K562 (cell line): ENCODE results near the gene SPAG16. TPM values are rescaled to one million over a fixed set of nuclear protein-coding genes. Genes with fewer than 3 reads are reported as not detected.

Source experiments
- ASH1L ChIP-seq: fragments of 450-650 bp; IDR thresholded peaks from 2 replicates; pipeline ENCODE4 v1.6.1; 2018; ENCODE audit warnings: borderline replicate concordance, mild to moderate bottlenecking, low read depth; ENCODE audit not compliant: partially characterized antibody
- CHD1 ChIP-seq: fragments of 200-600 bp; sonication (generic); IDR thresholded peaks from one replicate; pipeline ENCODE4 v1.6.1; 2012; ENCODE audit warnings: mild to moderate bottlenecking, moderate library complexity, low read length, inconsistent platforms
- HIVEP1 ChIP-seq: fragments of 250-450 bp; sonication (Bioruptor Pico); IDR thresholded peaks from 2 replicates; pipeline ENCODE4 v1.4.0; 2020; ENCODE audit warnings: mild to moderate bottlenecking
- HLTF ChIP-seq: fragments of 450-650 bp; IDR thresholded peaks from 2 replicates; pipeline ENCODE4 v1.6.1; 2016
- MYC ChIP-seq, 2 experiments: fragments of 250-450 bp in 1 of 2; sonication (Bioruptor Pico) in 1 of 2; IDR thresholded peaks; 2 replicates each; pipeline versions ENCODE4 v1.5.1 to v1.6.1; 2012 to 2021; ENCODE audit warnings: low read depth in 2 of 2, borderline replicate concordance in 1 of 2, improper control_type of control experiment in 1 of 2, low read length in 1 of 2, mild to moderate bottlenecking in 1 of 2, moderate library complexity in 1 of 2
- NCOA4 ChIP-seq: fragments of 450-650 bp; IDR thresholded peaks from 2 replicates; pipeline ENCODE4 v1.6.1; 2018; ENCODE audit warnings: mild to moderate bottlenecking; ENCODE audit not compliant: partially characterized antibody
- PBX2 ChIP-seq, 2 experiments: IDR thresholded peaks in 1 of 2; conservative IDR thresholded peaks in 1 of 2; 2 replicates each; pipeline ENCODE4 v1.6.1; 2016; ENCODE audit warnings: low read depth in 2 of 2, mild to moderate bottlenecking in 1 of 2, missing compliant biosample characterization in 1 of 2, missing genetic modification characterization in 1 of 2, moderate library complexity in 1 of 2
- REST ChIP-seq, 2 experiments: fragments of 450-650 bp; formaldehyde crosslinking in 1 of 2; IDR thresholded peaks; 2 replicates each; pipeline versions ENCODE4 v1.4.0 to v1.6.1; 2014 to 2020; ENCODE audit warnings: mild to moderate bottlenecking in 2 of 2, borderline replicate concordance in 1 of 2, low read depth in 1 of 2
- U2AF2 ChIP-seq: fragments of 200-400 bp; formaldehyde crosslinking; optimal IDR thresholded peaks from 2 replicates; pipeline ENCODE3; 2017; ENCODE audit warnings: low read depth, mild to moderate bottlenecking, low read length
- ZNF431 ChIP-seq: sonication (generic); formaldehyde crosslinking; IDR thresholded peaks from 2 replicates; pipeline ENCODE4 v1.8.0; 2022; ENCODE audit warnings: mild to moderate bottlenecking, missing genetic modification reagents
- polyA plus RNA-seq, 8 experiments: library from polyadenylated mRNA; depleted of rRNA in 4 of 8; stranded (reverse) in 5 of 8; unstranded in 3 of 8; fragments of >200 nt; fragmentation: Nextera tagmentation in 2 of 8; fragmentation: Illumina TruSeq in 1 of 8; extraction: Ambion mirVana in 2 of 8; extraction: Trizol in 1 of 8; gene quantifications; 2 replicates each; pipeline versions ENCODE4 v1.2.1 to v1.2.3, GENCODE V29; 2011 to 2014; ENCODE audit warnings: inconsistent platforms in 1 of 8, missing spikeins in 1 of 8
- total RNA-seq, 7 experiments: library from RNA; depleted of rRNA in 6 of 7; stranded (reverse); fragments of >200 nt in 6 of 7; fragmentation: Illumina TruSeq in 2 of 7; extraction: Trizol in 2 of 7; gene quantifications; 2 replicates each; pipeline versions ENCODE4 v1.2.1 to v1.2.3, GENCODE V29; 2011 to 2021; ENCODE audit warnings: low replicate concordance in 1 of 7

The SPAG16 gene
- total and polyA plus RNA-seq, 9 of the 15 experiments (the other 6 are each of a cell fraction or from before 2014, with no cell fraction given), result 0.98 to 5.9 (median 3.5) TPM

DNA sequence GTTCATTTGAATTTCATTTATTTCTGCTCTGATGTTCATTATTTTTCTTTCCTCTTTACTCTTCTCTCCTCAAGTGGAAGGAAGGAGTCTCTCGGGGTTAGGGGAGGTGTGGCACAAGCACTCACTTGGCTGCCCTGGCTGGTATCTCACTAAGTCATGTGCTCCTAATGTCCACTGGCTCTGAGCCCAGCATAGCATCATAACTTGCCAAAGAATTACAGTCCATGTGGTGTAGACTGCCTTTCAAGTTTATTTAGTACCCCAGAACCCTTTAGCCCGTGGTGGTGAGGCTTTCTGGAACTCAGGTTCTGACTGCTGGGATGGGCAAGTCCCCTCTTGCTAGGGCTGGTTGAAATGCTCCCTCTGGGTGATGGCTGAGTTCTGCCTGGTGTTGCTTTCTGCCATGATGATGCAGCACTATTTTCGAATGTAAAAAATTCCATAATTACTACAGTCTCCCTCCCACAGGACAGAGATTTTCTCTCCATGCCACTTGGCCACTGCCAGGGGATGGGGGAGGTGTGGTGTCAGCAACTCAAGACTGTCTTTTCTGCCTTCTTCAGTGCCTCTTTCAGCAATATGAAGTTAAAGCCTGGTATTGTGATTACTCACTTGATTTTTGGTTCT lies 22.2 kb downstream of the SPAG16 start (continued):
- no peak for TF ChIP-seq REST (IDR thresholded peaks at IDR 0.05; ENCODE audit: borderline replicate concordance)
- no peak for TF ChIP-seq REST (CRISPR knock-in tag; IDR thresholded peaks at IDR 0.05; ENCODE audit: low read depth)
- no peak for TF ChIP-seq NCOA4
- TF ChIP-seq MYC (IDR thresholded peaks at IDR 0.05; ENCODE audit: low read depth, low read length), result no peak
- TF ChIP-seq MYC (CRISPR knock-in tag; IDR thresholded peaks at IDR 0.05; ENCODE audit: borderline replicate concordance, low read depth), result no peak
- TF ChIP-seq U2AF2, result no peak
- no peak for TF ChIP-seq CHD1
- no peak for TF ChIP-seq HIVEP1
- TF ChIP-seq ZNF431 (CRISPR knock-in tag), result no peak
- TF ChIP-seq HLTF, result no peak
- TF ChIP-seq PBX2 (CRISPR knock-in tag; IDR thresholded peaks at IDR 0.05; ENCODE audit: low read depth), result no peak
- TF ChIP-seq PBX2 (tag; conservative IDR thresholded peaks at IDR 0.05; ENCODE audit: low read depth), result no peak
- TF ChIP-seq ASH1L, result no peak
- TF ChIP-seq, all 486 proteins: peak for 0
